Body of pancreas (tissue), 4 donors: ENCODE data around the gene PLCXD1.

Experiments used
- POLR2A ChIP-seq, 3 donors: fragments of 450-650 bp; IDR thresholded peaks; one replicate each; pipeline ENCODE4 v1.6.1; 2016; ENCODE audit warnings: antibody characterized with exemption in 3 of 3, mild to moderate bottlenecking in 2 of 3
- TF ChIP-seq, protein P1 (sequence below), 7 experiments: fragments of 450-650 bp in 4 of 7; fragments of 200-600 bp in 3 of 7; sonication (generic) in 3 of 7; IDR thresholded peaks; one replicate each; pipeline ENCODE4 v1.5.1; 2016 to 2019; ENCODE audit warnings: antibody characterized with exemption in 7 of 7

DNA sequence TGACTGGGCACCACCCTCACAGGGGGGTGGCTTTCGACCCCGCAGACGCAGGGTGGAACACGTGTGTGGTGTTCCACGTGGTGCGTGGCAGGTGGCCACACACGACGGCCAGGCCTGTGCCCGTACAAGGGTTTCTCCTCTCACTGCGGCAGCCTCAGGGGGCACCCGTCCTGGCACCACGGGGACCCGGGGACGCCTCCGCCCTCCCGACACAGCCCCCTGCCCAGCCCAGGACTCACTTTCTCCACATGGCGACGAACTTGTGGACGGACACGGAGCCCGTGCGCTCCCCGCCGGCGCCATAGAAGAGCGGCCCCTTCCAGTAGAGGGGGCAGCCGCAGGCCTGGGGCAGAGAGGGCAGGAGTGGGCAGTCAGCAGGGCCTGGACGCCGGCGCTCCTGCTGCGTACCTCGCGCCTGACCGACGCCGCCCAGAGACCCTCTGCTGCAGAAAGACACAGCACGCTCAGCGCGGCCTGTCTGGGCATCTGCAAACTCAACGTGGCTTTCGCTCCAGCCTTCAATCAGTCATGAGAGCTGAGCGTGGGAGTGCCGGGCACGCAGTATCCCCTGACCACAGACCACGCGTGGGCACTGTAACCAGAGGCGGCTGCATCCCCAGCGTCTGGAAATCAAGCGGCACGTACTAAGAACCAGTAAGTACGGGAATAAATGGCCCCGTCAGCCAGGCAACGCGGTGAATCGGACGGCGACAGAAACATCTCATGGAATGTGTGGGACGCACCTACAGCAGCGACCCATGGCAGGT, 66.4 kb downstream of the PLCXD1 start:
- TF ChIP-seq, protein P1, sequence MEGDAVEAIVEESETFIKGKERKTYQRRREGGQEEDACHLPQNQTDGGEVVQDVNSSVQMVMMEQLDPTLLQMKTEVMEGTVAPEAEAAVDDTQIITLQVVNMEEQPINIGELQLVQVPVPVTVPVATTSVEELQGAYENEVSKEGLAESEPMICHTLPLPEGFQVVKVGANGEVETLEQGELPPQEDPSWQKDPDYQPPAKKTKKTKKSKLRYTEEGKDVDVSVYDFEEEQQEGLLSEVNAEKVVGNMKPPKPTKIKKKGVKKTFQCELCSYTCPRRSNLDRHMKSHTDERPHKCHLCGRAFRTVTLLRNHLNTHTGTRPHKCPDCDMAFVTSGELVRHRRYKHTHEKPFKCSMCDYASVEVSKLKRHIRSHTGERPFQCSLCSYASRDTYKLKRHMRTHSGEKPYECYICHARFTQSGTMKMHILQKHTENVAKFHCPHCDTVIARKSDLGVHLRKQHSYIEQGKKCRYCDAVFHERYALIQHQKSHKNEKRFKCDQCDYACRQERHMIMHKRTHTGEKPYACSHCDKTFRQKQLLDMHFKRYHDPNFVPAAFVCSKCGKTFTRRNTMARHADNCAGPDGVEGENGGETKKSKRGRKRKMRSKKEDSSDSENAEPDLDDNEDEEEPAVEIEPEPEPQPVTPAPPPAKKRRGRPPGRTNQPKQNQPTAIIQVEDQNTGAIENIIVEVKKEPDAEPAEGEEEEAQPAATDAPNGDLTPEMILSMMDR (IDR thresholded peaks at IDR 0.05) = no peak
- TF ChIP-seq POLR2A (IDR thresholded peaks at IDR 0.05) = no peak
